ENCODE data around the gene C11orf86. TPM values are rescaled to one million over a fixed set of nuclear protein-coding genes. Genes with fewer than 3 reads are reported as not detected.

The C11orf86 gene
- total and polyA plus RNA-seq, 9 donors = 1.0 TPM; not detected in 8

- Histone ChIP-seq H3K9me3 (replicated peaks; ENCODE audit: control insufficient read depth, low read depth, low read length) (peaks cover 5% of the 10 kb centered on the region), H3K4me3 (ENCODE audit: low read length) (no peak overlapping the region), H3K4me1 (ENCODE audit: control insufficient read depth, insufficient read depth, low read length) (no peaks in the 10 kb centered on the region), H3K36me3 (ENCODE audit: control insufficient read depth, insufficient read depth, low read length) (no peaks in the 10 kb centered on the region), H3K27me3 (ENCODE audit: control insufficient read depth, insufficient read depth, low read length) (peaks cover 2% of the 10 kb centered on the region), H3K27ac (ENCODE audit: low read length) (no peak overlapping the region)
- WGBS (ENCODE audit: insufficient coverage) = 52% methylated on average over 4 of the region's 9 CpGs
- DNase-seq = no peak
Observed at GRCh38 chr11:66976028-66976467, 944 bp downstream of the C11orf86 start.

DNA sequence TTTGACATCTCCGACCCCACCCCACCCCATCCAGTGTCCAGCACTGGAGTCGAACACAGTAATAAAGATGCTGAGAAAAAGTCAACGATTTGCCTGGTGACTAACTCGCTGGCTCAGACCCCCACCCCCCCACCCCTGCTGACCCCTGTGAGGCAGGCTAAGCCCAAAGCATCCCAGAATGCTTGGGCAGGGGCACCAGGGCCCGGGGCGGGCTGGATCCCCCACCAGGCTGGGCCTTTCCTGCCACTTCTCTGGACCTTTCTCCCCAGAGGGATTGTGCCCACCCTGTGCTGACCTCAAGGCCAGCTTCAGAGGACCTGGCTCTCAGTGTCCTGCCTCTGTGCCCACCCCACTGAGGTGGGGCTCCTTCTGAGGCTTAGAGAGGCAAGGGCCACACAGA is 1.8 kb downstream of the C11orf86 start:
- Histone ChIP-seq H3K4me1 (ENCODE audit: control insufficient read depth, insufficient read depth, low read length) (peaks cover 4% of the 10 kb centered on the region), H3K27ac (ENCODE audit: low read length) (no peak overlapping the region), H3K9me3 (replicated peaks; ENCODE audit: control insufficient read depth, low read depth, low read length) (peaks cover 5% of the 10 kb centered on the region), H3K27me3 (ENCODE audit: control insufficient read depth, insufficient read depth, low read length) (peaks cover 2% of the 10 kb centered on the region), H3K36me3 (ENCODE audit: control insufficient read depth, insufficient read depth, low read length) (no peaks in the 10 kb centered on the region), H3K4me3 (ENCODE audit: low read length) (no peak overlapping the region)
- DNase-seq = no peak
- WGBS (ENCODE audit: insufficient coverage) = 89% methylated on average over 3 of the region's 6 CpGs

- peaks cover 7% of the 10 kb centered on the region for H3K4me1 ChIP-seq (ENCODE audit: control insufficient read depth, insufficient read depth, low read length)
- H3K27me3 ChIP-seq (ENCODE audit: control insufficient read depth, insufficient read depth, low read length) = peaks cover 2% of the 10 kb centered on the region
- H3K9me3 ChIP-seq (replicated peaks; ENCODE audit: control insufficient read depth, low read depth, low read length) = peaks cover 5% of the 10 kb centered on the region
- WGBS (ENCODE audit: insufficient coverage) = no CpG with 5 or more reads among the region's 2 CpGs
- H3K36me3 ChIP-seq (ENCODE audit: control insufficient read depth, insufficient read depth, low read length) = no peaks in the 10 kb centered on the region
- no peak for DNase-seq
- H3K27ac ChIP-seq (ENCODE audit: low read length) = no peak overlapping the region
- H3K4me3 ChIP-seq (ENCODE audit: low read length) = no peak overlapping the region
Observed at GRCh38 chr11:66978229-66978628, 3.1 kb downstream of the C11orf86 start.

DNA sequence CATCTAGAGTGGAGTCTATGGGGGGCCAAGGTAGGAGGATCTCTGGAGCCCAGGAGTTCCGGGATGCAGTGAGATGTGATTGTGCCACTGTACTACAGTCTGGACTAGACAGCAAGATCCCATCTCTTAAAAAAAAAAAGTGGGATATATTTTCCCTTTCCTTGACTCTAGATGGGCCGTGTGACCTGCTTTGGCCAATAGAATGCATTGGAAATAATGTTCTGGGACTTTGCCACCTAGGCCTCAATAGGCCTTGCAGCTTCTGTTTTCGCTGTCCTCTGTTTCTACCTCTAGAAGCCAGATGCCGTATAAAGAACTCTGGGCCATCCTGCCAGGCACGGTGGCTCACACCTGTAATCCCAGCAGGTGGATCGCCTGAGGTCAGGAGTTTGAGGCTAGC is 3.6 kb downstream of the C11orf86 start:
- Histone ChIP-seq H3K36me3 (ENCODE audit: control insufficient read depth, insufficient read depth, low read length) (no peaks in the 10 kb centered on the region), H3K4me3 (ENCODE audit: low read length) (no peak overlapping the region), H3K4me1 (ENCODE audit: control insufficient read depth, insufficient read depth, low read length) (peaks cover 7% of the 10 kb centered on the region), H3K9me3 (replicated peaks; ENCODE audit: control insufficient read depth, low read depth, low read length) (peaks cover 5% of the 10 kb centered on the region), H3K27me3 (ENCODE audit: control insufficient read depth, insufficient read depth, low read length) (peaks cover 2% of the 10 kb centered on the region), H3K27ac (ENCODE audit: low read length) (no peak overlapping the region)
- DNase-seq = no peak
- WGBS (ENCODE audit: insufficient coverage) = 100% methylated on average over 3 of the region's 6 CpGs

DNA sequence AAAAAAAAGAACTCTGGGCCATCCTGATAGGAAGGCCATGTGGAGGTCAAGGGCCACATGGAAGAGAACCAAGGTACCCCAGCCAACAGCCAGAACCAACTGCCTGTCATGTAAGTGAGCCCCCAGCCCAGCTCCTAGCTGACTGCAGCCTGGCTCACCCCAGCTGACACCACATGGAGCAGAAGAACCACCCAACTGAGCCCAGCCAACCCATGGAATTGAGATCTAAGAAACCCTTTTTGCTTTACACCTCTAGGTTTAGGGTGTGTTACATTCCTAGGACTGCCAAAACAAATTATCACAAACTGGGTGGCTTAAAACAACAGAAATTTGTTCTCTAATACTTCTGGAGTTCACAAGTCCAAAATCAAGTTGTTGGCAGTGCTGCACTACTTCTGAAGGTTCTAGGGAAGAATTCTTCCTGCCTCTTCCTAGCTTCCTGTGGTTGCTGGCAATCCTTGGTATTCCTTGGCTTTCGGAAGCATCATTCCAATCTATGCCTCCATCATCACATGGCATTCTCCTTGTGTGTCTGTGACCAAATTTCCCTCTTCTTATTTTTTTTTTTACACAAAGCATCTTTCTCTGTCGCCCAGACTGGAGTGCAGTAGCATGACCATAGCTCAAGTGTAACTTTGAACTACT is 4.4 kb downstream of the C11orf86 start:
- Histone ChIP-seq H3K27ac (ENCODE audit: low read length) (no peak overlapping the region), H3K36me3 (ENCODE audit: control insufficient read depth, insufficient read depth, low read length) (no peaks in the 10 kb centered on the region), H3K27me3 (ENCODE audit: control insufficient read depth, insufficient read depth, low read length) (peaks cover 2% of the 10 kb centered on the region), H3K4me3 (ENCODE audit: low read length) (no peak overlapping the region), H3K4me1 (ENCODE audit: control insufficient read depth, insufficient read depth, low read length) (peaks cover 7% of the 10 kb centered on the region), H3K9me3 (replicated peaks; ENCODE audit: control insufficient read depth, low read depth, low read length) (peaks cover 5% of the 10 kb centered on the region)
- no peak for DNase-seq
- 95% methylated on average over 2 of the region's 2 CpGs for WGBS (ENCODE audit: insufficient coverage)

- Histone ChIP-seq H3K9me3 (replicated peaks; ENCODE audit: control insufficient read depth, low read depth, low read length) (peaks cover 5% of the 10 kb centered on the region), H3K27ac (ENCODE audit: low read length) (no peak overlapping the region), H3K4me3 (ENCODE audit: low read length) (no peak overlapping the region), H3K36me3 (ENCODE audit: control insufficient read depth, insufficient read depth, low read length) (no peaks in the 10 kb centered on the region), H3K4me1 (ENCODE audit: control insufficient read depth, insufficient read depth, low read length) (peaks cover 7% of the 10 kb centered on the region), H3K27me3 (ENCODE audit: control insufficient read depth, insufficient read depth, low read length) (no peaks in the 10 kb centered on the region)
- DNase-seq = peak; percentile 95
- 11% methylated on average over 7 of the region's 9 CpGs for WGBS (ENCODE audit: insufficient coverage)
Observed at GRCh38 chr11:66981976-66982578, 7.0 kb downstream of the C11orf86 start.

DNA sequence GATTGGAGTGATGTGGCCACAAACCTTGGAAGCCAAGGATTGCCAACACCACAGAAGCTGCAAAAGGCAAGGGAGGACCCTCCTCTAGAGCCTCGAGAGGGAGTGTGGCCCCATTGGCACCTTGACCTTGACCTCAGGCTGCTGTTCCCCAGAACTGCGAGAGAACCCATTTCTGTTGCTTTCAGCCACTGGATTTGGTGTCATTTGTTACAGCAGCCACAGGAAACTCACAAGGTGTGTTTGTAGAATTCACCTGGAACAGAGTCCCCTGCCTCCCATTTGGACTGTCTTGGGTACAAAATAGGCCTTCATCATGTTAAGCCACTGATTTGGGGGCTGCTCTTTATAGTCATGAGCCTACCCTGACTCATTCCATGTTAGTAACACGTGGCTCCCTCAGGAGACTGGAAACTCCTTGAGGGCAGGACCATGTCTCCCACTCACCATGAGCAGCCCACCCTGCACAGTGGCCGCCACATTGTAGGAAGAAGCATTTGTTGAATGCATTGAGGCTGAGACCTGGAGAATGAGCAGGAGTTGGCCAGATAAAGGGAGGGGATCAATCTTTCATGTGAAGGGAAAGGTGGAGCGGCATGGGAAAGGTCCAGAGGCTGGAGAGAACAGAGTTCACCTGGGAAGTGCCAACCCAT is 8.3 kb downstream of the C11orf86 start:
- H3K4me1 ChIP-seq (ENCODE audit: control insufficient read depth, insufficient read depth, low read length) = peaks cover 13% of the 10 kb centered on the region
- peaks cover 2% of the 10 kb centered on the region for H3K27me3 ChIP-seq (ENCODE audit: control insufficient read depth, insufficient read depth, low read length)
- no peaks in the 10 kb centered on the region for H3K36me3 ChIP-seq (ENCODE audit: control insufficient read depth, insufficient read depth, low read length)
- no peak overlapping the region for H3K4me3 ChIP-seq (ENCODE audit: low read length)
- no peak for DNase-seq
- peaks cover 5% of the 10 kb centered on the region for H3K9me3 ChIP-seq (replicated peaks; ENCODE audit: control insufficient read depth, low read depth, low read length)
- H3K27ac ChIP-seq (ENCODE audit: low read length) = no peak overlapping the region
- 76% methylated on average over 4 of the region's 5 CpGs for WGBS (ENCODE audit: insufficient coverage)

GRCh38 chr11:66985508-66986177 is 10.5 kb downstream of the C11orf86 start:
- peaks cover 2% of the 10 kb centered on the region for H3K27me3 ChIP-seq (ENCODE audit: control insufficient read depth, insufficient read depth, low read length)
- H3K4me1 ChIP-seq (ENCODE audit: control insufficient read depth, insufficient read depth, low read length) = peaks cover 13% of the 10 kb centered on the region
- H3K9me3 ChIP-seq (replicated peaks; ENCODE audit: control insufficient read depth, low read depth, low read length) = no peaks in the 10 kb centered on the region
- DNase-seq = no peak
- H3K27ac ChIP-seq (ENCODE audit: low read length) = no peak overlapping the region
- H3K36me3 ChIP-seq (ENCODE audit: control insufficient read depth, insufficient read depth, low read length) = no peaks in the 10 kb centered on the region
- 83% methylated on average over 6 of the region's 8 CpGs for WGBS (ENCODE audit: insufficient coverage)
- no peak overlapping the region for H3K4me3 ChIP-seq (ENCODE audit: low read length)

GRCh38 chr11:66986178-66986545 is 11.1 kb downstream of the C11orf86 start:
- DNase-seq = no peak
- H3K4me1 ChIP-seq (ENCODE audit: control insufficient read depth, insufficient read depth, low read length) = peaks cover 13% of the 10 kb centered on the region
- H3K9me3 ChIP-seq (replicated peaks; ENCODE audit: control insufficient read depth, low read depth, low read length) = no peaks in the 10 kb centered on the region
- no peaks in the 10 kb centered on the region for H3K36me3 ChIP-seq (ENCODE audit: control insufficient read depth, insufficient read depth, low read length)
- H3K27me3 ChIP-seq (ENCODE audit: control insufficient read depth, insufficient read depth, low read length) = peaks cover 2% of the 10 kb centered on the region
- no peak overlapping the region for H3K4me3 ChIP-seq (ENCODE audit: low read length)
- 89% methylated on average over 5 of the region's 7 CpGs for WGBS (ENCODE audit: insufficient coverage)
- no peak overlapping the region for H3K27ac ChIP-seq (ENCODE audit: low read length)

- peaks cover 2% of the 10 kb centered on the region for H3K27me3 ChIP-seq (ENCODE audit: control insufficient read depth, insufficient read depth, low read length)
- 33% methylated on average over 1 of the region's 6 CpGs for WGBS (ENCODE audit: insufficient coverage)
- H3K27ac ChIP-seq (ENCODE audit: low read length) = no peak overlapping the region
- no peaks in the 10 kb centered on the region for H3K9me3 ChIP-seq (replicated peaks; ENCODE audit: control insufficient read depth, low read depth, low read length)
- no peaks in the 10 kb centered on the region for H3K36me3 ChIP-seq (ENCODE audit: control insufficient read depth, insufficient read depth, low read length)
- no peak overlapping the region for H3K4me3 ChIP-seq (ENCODE audit: low read length)
- peaks cover 6% of the 10 kb centered on the region for H3K4me1 ChIP-seq (ENCODE audit: control insufficient read depth, insufficient read depth, low read length)
- no peak for DNase-seq
Observed at GRCh38 chr11:66987158-66987620, 12.1 kb downstream of the C11orf86 start.
